ENCODE measurements around the gene ARID5B. TPM values are rescaled to one million over a fixed set of nuclear protein-coding genes. Genes with fewer than 3 reads are reported as not detected.

ARID5B gene
- total RNA-seq, 2 donors from 2014 or later: 67.9 to 90.1 TPM

DNA sequence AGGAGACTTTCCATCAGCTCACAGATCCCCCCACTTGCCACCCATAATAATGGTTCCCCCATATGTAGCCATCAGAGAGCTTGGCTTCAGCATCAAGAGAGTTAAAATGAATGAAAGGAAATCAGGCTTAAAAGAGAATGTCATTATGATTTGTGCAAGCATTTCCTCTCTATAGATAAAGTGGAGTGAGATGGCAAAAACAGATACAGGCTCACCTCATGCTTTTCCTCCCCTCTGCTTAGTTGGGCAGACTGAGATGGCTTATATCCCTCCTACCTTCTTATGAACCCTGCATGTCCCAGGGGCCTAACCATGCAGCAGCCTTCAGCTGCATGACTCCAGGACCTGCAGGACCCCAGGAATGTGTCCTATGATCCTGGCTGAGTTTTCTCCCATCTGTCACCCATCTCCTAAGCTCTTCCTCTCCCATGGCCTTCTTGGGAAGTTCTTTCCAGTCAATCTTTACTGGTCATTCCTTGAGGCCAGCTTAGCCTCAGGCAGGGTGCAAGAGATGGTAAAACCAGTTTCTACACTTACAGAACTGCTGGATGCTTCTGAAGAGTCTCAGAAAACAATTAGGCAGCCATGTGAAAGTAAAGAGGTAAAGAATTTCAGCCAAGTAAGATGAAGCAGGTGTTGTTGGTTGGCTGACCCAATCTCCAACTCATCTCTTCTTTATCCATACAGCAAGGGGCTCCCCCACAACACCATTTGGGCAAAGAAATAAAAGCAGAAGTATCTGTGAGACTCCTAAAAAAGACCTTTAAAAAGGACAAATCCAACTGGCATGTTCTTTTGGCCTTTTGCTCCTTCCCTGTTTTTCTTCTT is 207.5 kb downstream of the ARID5B start:
- no peaks in the 10 kb centered on the region for H3K27me3 ChIP-seq (replicated peaks; ENCODE audit: insufficient read depth)
- no peaks in the 10 kb centered on the region for H3K4me1 ChIP-seq (replicated peaks)
- no peak overlapping the region for H3K4me3 ChIP-seq
- no peak for DNase-seq (ENCODE audit: low spot score)
- intact Hi-C loops (cut with DNase I): no loop called here
- no peaks in the 10 kb centered on the region for H3K36me3 ChIP-seq
- H3K27ac ChIP-seq: no peak overlapping the region
- H3K9me3 ChIP-seq: no peaks in the 10 kb centered on the region
- TF ChIP-seq, protein P1, sequence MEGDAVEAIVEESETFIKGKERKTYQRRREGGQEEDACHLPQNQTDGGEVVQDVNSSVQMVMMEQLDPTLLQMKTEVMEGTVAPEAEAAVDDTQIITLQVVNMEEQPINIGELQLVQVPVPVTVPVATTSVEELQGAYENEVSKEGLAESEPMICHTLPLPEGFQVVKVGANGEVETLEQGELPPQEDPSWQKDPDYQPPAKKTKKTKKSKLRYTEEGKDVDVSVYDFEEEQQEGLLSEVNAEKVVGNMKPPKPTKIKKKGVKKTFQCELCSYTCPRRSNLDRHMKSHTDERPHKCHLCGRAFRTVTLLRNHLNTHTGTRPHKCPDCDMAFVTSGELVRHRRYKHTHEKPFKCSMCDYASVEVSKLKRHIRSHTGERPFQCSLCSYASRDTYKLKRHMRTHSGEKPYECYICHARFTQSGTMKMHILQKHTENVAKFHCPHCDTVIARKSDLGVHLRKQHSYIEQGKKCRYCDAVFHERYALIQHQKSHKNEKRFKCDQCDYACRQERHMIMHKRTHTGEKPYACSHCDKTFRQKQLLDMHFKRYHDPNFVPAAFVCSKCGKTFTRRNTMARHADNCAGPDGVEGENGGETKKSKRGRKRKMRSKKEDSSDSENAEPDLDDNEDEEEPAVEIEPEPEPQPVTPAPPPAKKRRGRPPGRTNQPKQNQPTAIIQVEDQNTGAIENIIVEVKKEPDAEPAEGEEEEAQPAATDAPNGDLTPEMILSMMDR (IDR thresholded peaks at IDR 0.05): no peak
- TF ChIP-seq POLR2A (IDR thresholded peaks at IDR 0.05) (no peak), POLR2AphosphoS5 (IDR thresholded peaks at IDR 0.05) (no peak)

DNA sequence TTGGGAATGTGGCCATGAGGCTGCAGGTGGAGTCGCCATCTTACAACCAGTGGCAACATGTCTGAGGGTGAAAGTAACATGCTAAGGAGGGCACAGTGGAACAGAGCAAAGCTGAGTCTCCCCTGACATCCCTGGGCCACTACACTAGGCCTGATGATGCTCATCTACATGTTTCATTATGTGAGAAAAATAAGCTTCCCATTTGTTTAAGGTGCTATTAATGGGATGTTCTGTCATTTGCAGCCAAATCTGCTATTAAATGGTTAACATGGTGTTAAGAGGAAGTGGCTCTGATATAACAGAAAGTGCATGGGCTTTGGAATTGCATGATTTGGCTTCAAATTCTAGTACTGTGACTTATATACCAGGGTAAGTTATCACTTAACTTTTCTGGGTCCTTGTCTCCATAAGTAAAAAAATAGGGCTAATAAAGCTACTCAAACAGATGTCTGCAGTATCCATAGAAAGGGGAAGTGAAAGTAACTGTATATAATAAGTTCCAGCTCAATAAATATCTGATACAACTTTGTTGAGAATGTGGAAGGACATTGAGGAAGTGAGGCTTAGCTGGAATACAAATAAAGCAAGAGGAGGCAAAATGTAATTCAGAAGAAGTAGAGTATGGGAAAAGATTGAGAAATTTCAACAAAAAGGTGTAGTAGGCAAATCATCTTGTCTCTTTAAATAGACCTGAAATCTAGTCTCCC is 208.2 kb downstream of the ARID5B start:
- Histone ChIP-seq H3K4me1 (replicated peaks) (no peaks in the 10 kb centered on the region), H3K36me3 (no peaks in the 10 kb centered on the region), H3K27me3 (replicated peaks; ENCODE audit: insufficient read depth) (no peaks in the 10 kb centered on the region), H3K4me3 (no peak overlapping the region), H3K9me3 (no peaks in the 10 kb centered on the region), H3K27ac (no peak overlapping the region)
- TF ChIP-seq POLR2AphosphoS5 (IDR thresholded peaks at IDR 0.05): no peak
- TF ChIP-seq, protein P1 (IDR thresholded peaks at IDR 0.05): no peak
- TF ChIP-seq POLR2A (IDR thresholded peaks at IDR 0.05): no peak
- intact Hi-C loops (cut with DNase I): no loop called here
- DNase-seq (ENCODE audit: low spot score): no peak
- 90% methylated on average over 1 of the region's 1 CpG for WGBS

DNA sequence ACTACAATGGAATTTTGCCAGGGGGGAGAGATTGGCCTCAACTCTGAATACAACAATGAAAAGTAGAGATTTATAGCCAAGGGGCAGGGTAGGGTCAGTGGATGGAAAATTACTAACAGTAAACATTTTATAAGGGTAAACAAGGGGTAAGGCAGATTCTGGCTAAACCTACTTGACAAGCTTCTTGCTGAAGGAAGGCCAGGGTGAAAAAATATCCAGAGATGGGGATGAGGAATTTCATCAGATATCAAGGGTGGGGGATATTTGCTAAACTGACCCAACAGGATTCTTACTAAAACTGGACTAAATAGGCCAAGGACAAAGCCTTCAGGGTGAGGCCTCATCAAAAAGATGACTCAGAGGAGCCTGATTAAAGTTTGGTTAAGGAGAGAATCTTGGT is 210.8 kb downstream of the ARID5B start:
- TF ChIP-seq POLR2AphosphoS5 (IDR thresholded peaks at IDR 0.05): no peak
- no peak for TF ChIP-seq POLR2A (IDR thresholded peaks at IDR 0.05)
- H3K27me3 ChIP-seq (replicated peaks; ENCODE audit: insufficient read depth): no peaks in the 10 kb centered on the region
- no peaks in the 10 kb centered on the region for H3K9me3 ChIP-seq
- H3K27ac ChIP-seq: no peak overlapping the region
- no peak for DNase-seq (ENCODE audit: low spot score)
- intact Hi-C loops (cut with DNase I): no loop called here
- no peaks in the 10 kb centered on the region for H3K36me3 ChIP-seq
- no peaks in the 10 kb centered on the region for H3K4me1 ChIP-seq (replicated peaks)
- no peak overlapping the region for H3K4me3 ChIP-seq

DNA sequence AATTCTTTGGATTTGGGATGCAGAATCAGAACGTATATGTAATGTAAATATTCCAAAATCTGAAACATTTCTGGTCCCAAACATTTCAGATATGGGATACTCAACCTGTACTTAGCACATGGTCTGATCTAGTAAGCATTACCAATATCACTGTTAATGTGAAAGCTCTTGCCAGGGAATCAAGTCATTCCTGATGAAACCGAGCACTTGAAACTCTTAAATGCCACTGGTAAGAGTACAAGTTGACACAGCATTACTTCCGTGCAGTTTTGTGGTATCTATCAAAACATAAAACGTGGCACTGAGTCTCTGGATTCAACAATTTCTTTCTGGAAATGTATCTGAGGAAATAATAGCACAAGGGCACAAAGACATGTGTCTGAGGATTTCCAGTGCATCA is 211.5 kb downstream of the ARID5B start:
- DNase-seq (ENCODE audit: low spot score): no peak
- Histone ChIP-seq H3K36me3 (no peaks in the 10 kb centered on the region), H3K27me3 (replicated peaks; ENCODE audit: insufficient read depth) (no peaks in the 10 kb centered on the region), H3K4me3 (no peak overlapping the region), H3K9me3 (no peaks in the 10 kb centered on the region), H3K27ac (no peak overlapping the region), H3K4me1 (replicated peaks) (no peaks in the 10 kb centered on the region)
- WGBS: 46% methylated on average over 4 of the region's 4 CpGs
- TF ChIP-seq, protein P1 (IDR thresholded peaks at IDR 0.05): no peak
- TF ChIP-seq POLR2AphosphoS5 (IDR thresholded peaks at IDR 0.05): no peak
- no peak for TF ChIP-seq POLR2A (IDR thresholded peaks at IDR 0.05)
- intact Hi-C loops (cut with DNase I): no loop called here

DNA sequence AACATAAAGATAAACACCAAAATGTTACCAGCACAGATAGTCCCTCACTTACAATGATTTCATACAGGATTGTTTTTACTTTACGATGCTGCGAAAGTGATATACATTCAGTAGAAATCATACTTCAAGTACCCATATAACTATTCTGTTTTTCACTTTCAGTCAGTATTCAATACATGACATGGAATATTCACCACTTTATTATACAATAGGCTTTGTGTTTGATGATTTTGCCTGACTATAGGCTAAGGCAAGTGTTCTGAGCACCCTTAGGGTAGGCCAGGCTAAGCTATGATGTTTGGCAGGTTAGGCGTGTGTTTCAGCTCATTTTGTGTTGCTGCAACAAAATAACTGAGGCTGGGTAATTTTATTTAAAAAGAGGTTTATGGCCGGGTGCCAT is 212.2 kb downstream of the ARID5B start:
- intact Hi-C loops (cut with DNase I): no loop called here
- no peaks in the 10 kb centered on the region for H3K4me1 ChIP-seq (replicated peaks)
- 93% methylated on average over 4 of the region's 4 CpGs for WGBS
- H3K4me3 ChIP-seq: no peak overlapping the region
- TF ChIP-seq, protein P1 (IDR thresholded peaks at IDR 0.05): no peak
- TF ChIP-seq POLR2AphosphoS5 (IDR thresholded peaks at IDR 0.05) (no peak), POLR2A (IDR thresholded peaks at IDR 0.05) (no peak)
- no peak overlapping the region for H3K27ac ChIP-seq
- DNase-seq (ENCODE audit: low spot score): no peak
- no peaks in the 10 kb centered on the region for H3K27me3 ChIP-seq (replicated peaks; ENCODE audit: insufficient read depth)
- no peaks in the 10 kb centered on the region for H3K36me3 ChIP-seq
- no peaks in the 10 kb centered on the region for H3K9me3 ChIP-seq

Data from prostate gland (tissue), 2 donors.